Measurements from ENCODE around the gene ALPK3. TPM values are rescaled to one million over a fixed set of nuclear protein-coding genes. Genes with fewer than 3 reads are reported as not detected.
A peak's percentile ranks its signal among the peaks of the same experiment; 100 is the strongest.

Gene ALPK3
- total and polyA plus RNA-seq, 2 experiments from 2014 or later, result 3.7 to 29.7 TPM

GRCh38 chr15:84887938-84888337 is 70.8 kb downstream of the ALPK3 start (continued):
- no peak for TF ChIP-seq ETS1 (IDR thresholded peaks at IDR 0.05)
- TF ChIP-seq JUNB (IDR thresholded peaks at IDR 0.05; ENCODE audit: unreplicated experiment), result no peak

GRCh38 chr15:84888639-84889038 is 71.5 kb downstream of the ALPK3 start:
- H3K9me3 Mint-ChIP-seq, result no peaks in the 10 kb centered on the region
- no peaks in the 10 kb centered on the region for H3K4me1 ChIP-seq (ENCODE audit: insufficient read depth)
- H3K4me1 Mint-ChIP-seq, result peaks cover 5% of the 10 kb centered on the region
- peak; percentile 63 for ATAC-seq
- no peaks in the 10 kb centered on the region for H3K79me2 ChIP-seq (replicated peaks; ENCODE audit: insufficient read depth)
- no peak overlapping the region for H3K27ac Mint-ChIP-seq
- no peaks in the 10 kb centered on the region for H3K27me3 ChIP-seq (ENCODE audit: insufficient read depth)
- no peaks in the 10 kb centered on the region for H3K36me3 Mint-ChIP-seq (ENCODE audit: low read depth)
- no peak overlapping the region for H3K4me2 ChIP-seq
- H3K27me3 Mint-ChIP-seq (ENCODE audit: insufficient read depth, low read depth, poor library complexity), result peaks cover 7% of the 10 kb centered on the region
- H4K20me1 ChIP-seq (replicated peaks; ENCODE audit: insufficient read depth), result no peaks in the 10 kb centered on the region
- H3K9me2 ChIP-seq (ENCODE audit: insufficient read depth), result no peaks in the 10 kb centered on the region
- no peak for DNase-seq (ENCODE audit: low spot score)
- no peak overlapping the region for H3K4me3 ChIP-seq
- H2AFZ ChIP-seq, result peak overlapping the region; percentile 86
- H3K27ac ChIP-seq (ENCODE audit: low read depth), result no peak overlapping the region
- no peaks in the 10 kb centered on the region for H3K36me3 ChIP-seq (ENCODE audit: insufficient read depth)
- no peaks in the 10 kb centered on the region for H3F3A ChIP-seq (replicated peaks; ENCODE audit: low read depth)
- no peak overlapping the region for H3K4me3 Mint-ChIP-seq
- no peak for TF ChIP-seq STAT1 (IDR thresholded peaks at IDR 0.05; ENCODE audit: unreplicated experiment)
- TF ChIP-seq REST (IDR thresholded peaks at IDR 0.05; ENCODE audit: unreplicated experiment), result no peak
- no peak for TF ChIP-seq CTCF (conservative IDR thresholded peaks at IDR 0.05; ENCODE audit: low read depth in 2 of 2)
- TF ChIP-seq NANOG (IDR thresholded peaks at IDR 0.05; ENCODE audit: borderline replicate concordance), result no peak
- no peak for TF ChIP-seq EZH2 (IDR thresholded peaks at IDR 0.05; ENCODE audit: low read depth, unreplicated experiment)
- TF ChIP-seq JUNB (IDR thresholded peaks at IDR 0.05; ENCODE audit: unreplicated experiment), result no peak
- TF ChIP-seq CREB1 (CRISPR knock-in tag; IDR thresholded peaks at IDR 0.05; ENCODE audit: low read depth), result no peak
- no peak for TF ChIP-seq POLR2AphosphoS5 (IDR thresholded peaks at IDR 0.05; ENCODE audit: low read depth)
- TF ChIP-seq ETS1 (IDR thresholded peaks at IDR 0.05), result no peak
- no peak for TF ChIP-seq ZNF331 (CRISPR knock-in tag; IDR thresholded peaks at IDR 0.05; ENCODE audit: low read depth)
- TF ChIP-seq ZNF462 (CRISPR knock-in tag; IDR thresholded peaks at IDR 0.05), result no peak
- no peak for TF ChIP-seq ZNF114 (CRISPR knock-in tag; IDR thresholded peaks at IDR 0.05)

Measured in GM23338 (cell line).